ENCODE measurements around the gene NHSL1.

- TF ChIP-seq POLR2AphosphoS5 (IDR thresholded peaks at IDR 0.05; ENCODE audit: low read depth, low read length) (no peak), REST (IDR thresholded peaks at IDR 0.05; ENCODE audit: insufficient read depth in 1 of 2, low read depth in 2 of 2, low read length in 2 of 2) (no peak)
Measured at GRCh38 chr6:138434925-138435324, 64.4 kb downstream of the NHSL1 start.
